Measurements from ENCODE around the gene ETFB. TPM values are rescaled to one million over a fixed set of nuclear protein-coding genes. Genes with fewer than 3 reads are reported as not detected.

ETFB gene
- total RNA-seq, 1 donor from 2014 or later, result 55.1 TPM

GRCh38 chr19:51331716-51332115 lies 34.5 kb downstream of the ETFB start:
- H3K36me3 Mint-ChIP-seq (ENCODE audit: low read depth, unreplicated experiment), result peaks cover 33% of the 10 kb centered on the region
- H3K4me1 Mint-ChIP-seq (ENCODE audit: unreplicated experiment), result peaks cover 8% of the 10 kb centered on the region
- no peak overlapping the region for H3K27ac Mint-ChIP-seq (ENCODE audit: unreplicated experiment)
- peak overlapping the region; percentile 66 for H3K4me3 Mint-ChIP-seq (ENCODE audit: unreplicated experiment)
- DNase-seq (ENCODE audit: low spot score), result no peak
- peaks cover 9% of the 10 kb centered on the region for H3K9me3 Mint-ChIP-seq (ENCODE audit: unreplicated experiment)
- H3K27me3 Mint-ChIP-seq (ENCODE audit: unreplicated experiment), result peaks cover 11% of the 10 kb centered on the region
- TF ChIP-seq CTCF (IDR thresholded peaks at IDR 0.05; ENCODE audit: unreplicated experiment), result no peak

- Mint-ChIP-seq H3K4me3 (ENCODE audit: unreplicated experiment) (no peak overlapping the region), H3K27me3 (ENCODE audit: unreplicated experiment) (peaks cover 10% of the 10 kb centered on the region), H3K36me3 (ENCODE audit: low read depth, unreplicated experiment) (peaks cover 34% of the 10 kb centered on the region), H3K9me3 (ENCODE audit: unreplicated experiment) (peaks cover 9% of the 10 kb centered on the region), H3K27ac (ENCODE audit: unreplicated experiment) (no peak overlapping the region), H3K4me1 (ENCODE audit: unreplicated experiment) (peaks cover 8% of the 10 kb centered on the region)
- DNase-seq (ENCODE audit: low spot score), result no peak
- no peak for TF ChIP-seq CTCF (IDR thresholded peaks at IDR 0.05; ENCODE audit: unreplicated experiment)
Observed at GRCh38 chr19:51331193-51331592, 35.0 kb downstream of the ETFB start.

GRCh38 chr19:51330366-51330765 lies 35.8 kb downstream of the ETFB start:
- Mint-ChIP-seq H3K36me3 (ENCODE audit: low read depth, unreplicated experiment) (peaks cover 42% of the 10 kb centered on the region), H3K9me3 (ENCODE audit: unreplicated experiment) (peaks cover 9% of the 10 kb centered on the region), H3K4me1 (ENCODE audit: unreplicated experiment) (peaks cover 8% of the 10 kb centered on the region), H3K27ac (ENCODE audit: unreplicated experiment) (no peak overlapping the region), H3K4me3 (ENCODE audit: unreplicated experiment) (peak overlapping the region; percentile 80), H3K27me3 (ENCODE audit: unreplicated experiment) (peaks cover 16% of the 10 kb centered on the region)
- DNase-seq (ENCODE audit: low spot score), result no peak
- no peak for TF ChIP-seq CTCF (IDR thresholded peaks at IDR 0.05; ENCODE audit: unreplicated experiment)

GRCh38 chr19:51329411-51329810 lies 36.8 kb downstream of the ETFB start:
- Mint-ChIP-seq H3K9me3 (ENCODE audit: unreplicated experiment) (peaks cover 9% of the 10 kb centered on the region), H3K27me3 (ENCODE audit: unreplicated experiment) (peaks cover 19% of the 10 kb centered on the region), H3K4me1 (ENCODE audit: unreplicated experiment) (peaks cover 2% of the 10 kb centered on the region), H3K4me3 (ENCODE audit: unreplicated experiment) (no peak overlapping the region), H3K27ac (ENCODE audit: unreplicated experiment) (no peak overlapping the region), H3K36me3 (ENCODE audit: low read depth, unreplicated experiment) (peaks cover 43% of the 10 kb centered on the region)
- DNase-seq (ENCODE audit: low spot score), result no peak
- TF ChIP-seq CTCF (IDR thresholded peaks at IDR 0.05; ENCODE audit: unreplicated experiment), result no peak

- peak; percentile 76 for DNase-seq (ENCODE audit: low spot score)
- Mint-ChIP-seq H3K9me3 (ENCODE audit: unreplicated experiment) (peaks cover 9% of the 10 kb centered on the region), H3K27ac (ENCODE audit: unreplicated experiment) (no peak overlapping the region), H3K4me1 (ENCODE audit: unreplicated experiment) (peaks cover 2% of the 10 kb centered on the region), H3K4me3 (ENCODE audit: unreplicated experiment) (peak overlapping the region; percentile 79), H3K27me3 (ENCODE audit: unreplicated experiment) (peaks cover 21% of the 10 kb centered on the region), H3K36me3 (ENCODE audit: low read depth, unreplicated experiment) (peaks cover 61% of the 10 kb centered on the region)
- TF ChIP-seq CTCF (IDR thresholded peaks at IDR 0.05; ENCODE audit: unreplicated experiment), result no peak
Observed at GRCh38 chr19:51327066-51328001, 38.9 kb downstream of the ETFB start.

Measured in endothelial cell (in vitro differentiated cells).